PC-3 (cell line): Measurements from ENCODE around the gene SGTA. TPM values are rescaled to one million over a fixed set of nuclear protein-coding genes. Genes with fewer than 3 reads are reported as not detected.

Experiments used
- ATAC-seq: fragments of 200-7000 bp; cut with Tn5 transposase; 2 replicates; pipeline ENCODE4 v1.9.1; 2020; ENCODE audit warnings: mild to moderate bottlenecking, moderate library complexity
- BruUV-seq: library from RNA; stranded (reverse); fragments of 400-500 nt; replicated peaks from 2 replicates; lab custom pipeline; 2021; lab: Mats Ljungman, UMichigan
- CTCF ChIA-PET: fragments of 300-600 bp; sonication (Branson Sonifier 250); formaldehyde crosslinking; loops from one replicate; lab custom pipeline; 2022; ENCODE audit warnings: antibody characterized with exemption; lab: Charles Lee
- POLR2A ChIA-PET: fragments of 300-600 bp; sonication (Branson Sonifier 250); formaldehyde crosslinking; loops from one replicate; lab custom pipeline; 2022; ENCODE audit warnings: antibody characterized with exemption; ENCODE audit not compliant: unreplicated experiment; lab: Charles Lee
- DNase-seq: peaks from one replicate; pipeline ENCODE4 v3.0.0-alpha.2; 2015
- H2AFZ ChIP-seq: fragments of 300-600 bp; sonication (generic); 2 replicates; pipeline ENCODE4 v1.6.0; 2016; ENCODE audit warnings: antibody characterized with exemption, low read length
- H3F3A ChIP-seq: fragments of 300-600 bp; sonication (generic); one replicate; pipeline ENCODE4 v1.6.0; 2017; ENCODE audit warnings: antibody characterized with exemption, low read length, control low read depth, mild to moderate bottlenecking; ENCODE audit not compliant: unreplicated experiment
- H3K27ac ChIP-seq: fragments of 300-600 bp; sonication (generic); 2 replicates; pipeline ENCODE4 v1.5.1; 2016; ENCODE audit warnings: mild to moderate bottlenecking, low read length
- H3K27me3 ChIP-seq: fragments of 300-600 bp; sonication (generic); 2 replicates; pipeline ENCODE4 v1.6.1; 2016; ENCODE audit warnings: low read length, mixed read lengths
- H3K36me3 ChIP-seq: fragments of 300-600 bp; sonication (generic); 2 replicates; pipeline ENCODE4 v1.6.1; 2016; ENCODE audit warnings: low read depth, mixed run types, low read length, mixed read lengths
- H3K4me1 ChIP-seq: fragments of 300-600 bp; sonication (generic); 2 replicates; pipeline ENCODE4 v1.5.1; 2016; ENCODE audit warnings: low read length; ENCODE audit not compliant: insufficient read depth
- H3K4me2 ChIP-seq: fragments of 300-600 bp; sonication (generic); 2 replicates; pipeline ENCODE4 v1.6.0; 2016; ENCODE audit warnings: low read length
- H3K4me3 ChIP-seq: fragments of 300-600 bp; sonication (generic); 2 replicates; pipeline ENCODE4 v1.5.1; 2016; ENCODE audit warnings: mild to moderate bottlenecking, low read length, mixed read lengths
- H3K79me2 ChIP-seq: fragments of 300-600 bp; sonication (generic); 2 replicates; pipeline ENCODE4 v1.6.1; 2017; ENCODE audit warnings: low read length, mixed read lengths
- H3K9ac ChIP-seq: fragments of 300-600 bp; sonication (generic); 2 replicates; pipeline ENCODE4 v1.6.0; 2016; ENCODE audit warnings: mild to moderate bottlenecking, low read length
- H3K9me2 ChIP-seq: fragments of 300-600 bp; sonication (generic); replicated peaks from 2 replicates; pipeline ENCODE4 v1.6.1; 2016; ENCODE audit warnings: mixed run types, low read length, mixed read lengths
- H3K9me3 ChIP-seq: fragments of 300-600 bp; sonication (generic); 2 replicates; pipeline ENCODE4 v1.6.1; 2016; ENCODE audit warnings: low read length, mixed read lengths
- H4K20me1 ChIP-seq: fragments of 300-600 bp; sonication (generic); 2 replicates; pipeline ENCODE4 v1.6.1; 2016; ENCODE audit warnings: low read length, mixed read lengths
- EZH2 ChIP-seq: fragments of 300-600 bp; sonication (generic); IDR thresholded peaks from one replicate; pipeline ENCODE4 v1.6.1; 2017; ENCODE audit warnings: antibody characterized with exemption, mild to moderate bottlenecking, low read length; ENCODE audit not compliant: unreplicated experiment
- EZH2phosphoT487 ChIP-seq: fragments of 300-600 bp; sonication (generic); IDR thresholded peaks from 2 replicates; pipeline ENCODE4 v1.6.1; 2018; ENCODE audit warnings: mild to moderate bottlenecking, antibody characterized with exemption, low read length, borderline replicate concordance
- intact Hi-C: fragments of 100-400 bp; cut with micrococcal nuclease; formaldehyde crosslinking; loops from 2 replicates; pipeline ENCODE4 v1.9.0; 2023
- total RNA-seq: library from RNA; depleted of rRNA; stranded (reverse); fragments of >200 nt; gene quantifications from 2 replicates; pipeline ENCODE4 v1.2.3, GENCODE V29; 2014
- TF ChIP-seq, protein P1 (sequence below): fragments of 300-600 bp; sonication (generic); conservative IDR thresholded peaks from 2 replicates; pipeline ENCODE4 v1.5.1; 2017; ENCODE audit warnings: antibody characterized with exemption, low read depth, mild to moderate bottlenecking, low read length

The SGTA gene
- total RNA-seq, 1 experiment from 2014 or later = 78.6 TPM

DNA sequence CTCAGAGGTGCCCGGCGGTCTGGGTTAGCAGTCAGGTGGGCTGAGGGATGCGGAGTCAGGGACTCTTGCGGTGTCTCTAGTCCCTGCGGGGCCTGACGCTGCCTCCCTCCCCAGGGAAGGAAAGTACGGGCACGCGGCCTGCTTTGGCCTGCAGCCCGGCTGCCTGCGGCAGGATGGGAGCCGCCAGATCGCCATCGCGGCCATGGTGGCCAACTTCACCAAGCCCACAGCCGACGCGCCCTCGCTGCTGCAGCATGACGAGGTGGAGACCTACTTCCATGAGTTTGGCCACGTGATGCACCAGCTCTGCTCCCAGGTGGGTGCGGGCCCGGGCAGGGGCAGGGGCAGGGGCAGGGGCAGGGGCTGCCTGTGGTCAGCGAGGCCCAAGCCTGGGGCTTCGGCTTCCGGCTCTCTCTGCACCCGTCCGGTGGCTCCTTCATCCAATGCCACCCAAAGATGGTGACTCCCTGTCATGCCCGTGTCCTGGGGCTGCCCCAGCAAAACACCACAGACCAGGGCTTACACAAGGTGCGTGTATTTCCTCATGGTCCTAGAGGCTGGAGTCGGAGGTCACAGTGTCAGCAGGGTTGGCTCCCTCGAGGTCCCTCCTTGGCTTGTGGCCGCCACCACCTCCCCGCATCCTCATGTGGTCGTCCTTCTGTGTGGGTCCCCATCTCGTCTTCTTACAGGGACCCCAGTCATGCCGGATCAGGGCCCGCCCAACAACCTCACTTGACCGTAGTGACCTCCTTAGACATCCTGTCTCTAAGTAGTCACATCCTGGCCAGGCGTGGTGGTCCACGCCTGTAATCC is 25.3 kb upstream of the SGTA start:
- no peaks in the 10 kb centered on the region for H3K4me1 ChIP-seq
- H2AFZ ChIP-seq = no peak overlapping the region
- POLR2A ChIA-PET = no interaction called here
- no peaks in the 10 kb centered on the region for H3F3A ChIP-seq
- intact Hi-C loops = no loop called here
- no peak overlapping the region for H3K4me2 ChIP-seq
- no TSS peak for BruUV-seq
- CTCF ChIA-PET = no interaction called here
- no peaks in the 10 kb centered on the region for H3K79me2 ChIP-seq
- ATAC-seq = no peak
- no peak overlapping the region for H3K9ac ChIP-seq
- H4K20me1 ChIP-seq = no peaks in the 10 kb centered on the region
- no peak overlapping the region for H3K27ac ChIP-seq
- no peaks in the 10 kb centered on the region for H3K9me3 ChIP-seq
- H3K9me2 ChIP-seq = no peaks in the 10 kb centered on the region
- H3K36me3 ChIP-seq = no peaks in the 10 kb centered on the region
- DNase-seq = no peak
- TF ChIP-seq EZH2phosphoT487 = no peak
- TF ChIP-seq, protein P1, sequence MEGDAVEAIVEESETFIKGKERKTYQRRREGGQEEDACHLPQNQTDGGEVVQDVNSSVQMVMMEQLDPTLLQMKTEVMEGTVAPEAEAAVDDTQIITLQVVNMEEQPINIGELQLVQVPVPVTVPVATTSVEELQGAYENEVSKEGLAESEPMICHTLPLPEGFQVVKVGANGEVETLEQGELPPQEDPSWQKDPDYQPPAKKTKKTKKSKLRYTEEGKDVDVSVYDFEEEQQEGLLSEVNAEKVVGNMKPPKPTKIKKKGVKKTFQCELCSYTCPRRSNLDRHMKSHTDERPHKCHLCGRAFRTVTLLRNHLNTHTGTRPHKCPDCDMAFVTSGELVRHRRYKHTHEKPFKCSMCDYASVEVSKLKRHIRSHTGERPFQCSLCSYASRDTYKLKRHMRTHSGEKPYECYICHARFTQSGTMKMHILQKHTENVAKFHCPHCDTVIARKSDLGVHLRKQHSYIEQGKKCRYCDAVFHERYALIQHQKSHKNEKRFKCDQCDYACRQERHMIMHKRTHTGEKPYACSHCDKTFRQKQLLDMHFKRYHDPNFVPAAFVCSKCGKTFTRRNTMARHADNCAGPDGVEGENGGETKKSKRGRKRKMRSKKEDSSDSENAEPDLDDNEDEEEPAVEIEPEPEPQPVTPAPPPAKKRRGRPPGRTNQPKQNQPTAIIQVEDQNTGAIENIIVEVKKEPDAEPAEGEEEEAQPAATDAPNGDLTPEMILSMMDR = no peak
- no peak for TF ChIP-seq EZH2
- no peaks in the 10 kb centered on the region for H3K27me3 ChIP-seq
- H3K4me3 ChIP-seq = no peak overlapping the region

DNA sequence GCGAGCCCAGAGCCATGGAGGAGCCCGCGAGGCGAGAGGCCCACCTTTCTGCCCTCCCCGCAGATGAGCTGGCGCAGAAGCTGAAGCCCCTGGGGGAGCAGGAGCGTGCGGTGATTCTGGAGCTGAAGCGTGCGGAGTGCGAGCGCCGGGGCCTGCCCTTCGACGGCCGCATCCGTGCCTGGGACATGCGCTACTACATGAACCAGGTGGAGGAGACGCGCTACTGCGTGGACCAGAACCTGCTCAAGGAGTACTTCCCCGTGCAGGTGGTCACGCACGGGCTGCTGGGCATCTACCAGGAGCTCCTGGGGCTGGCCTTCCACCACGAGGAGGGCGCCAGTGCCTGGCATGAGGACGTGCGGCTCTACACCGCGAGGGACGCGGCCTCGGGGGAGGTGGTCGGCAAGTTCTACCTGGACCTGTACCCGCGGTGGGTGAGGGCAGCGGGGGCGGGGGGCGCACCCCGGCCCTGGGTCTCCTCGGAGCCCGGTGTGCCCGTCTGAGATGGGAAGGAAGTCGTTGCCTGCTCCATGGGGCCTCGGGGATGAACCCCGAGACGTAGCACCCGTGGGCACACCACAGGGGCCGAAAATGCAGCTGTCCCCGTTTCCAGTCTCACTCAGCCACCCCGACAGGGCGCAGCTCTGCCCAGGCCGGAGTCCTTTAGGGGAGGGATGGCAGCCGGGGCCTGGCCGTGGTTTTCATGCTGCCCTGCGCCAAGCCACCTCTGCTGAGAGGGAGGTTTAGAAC is 24.5 kb upstream of the SGTA start:
- intact Hi-C loops = no loop called here
- Histone ChIP-seq H3K79me2 (no peaks in the 10 kb centered on the region), H3K9ac (no peak overlapping the region), H3K36me3 (no peaks in the 10 kb centered on the region; the same call in 1 of the 2 replicates), H3K9me3 (no peaks in the 10 kb centered on the region), H3K4me2 (no peak overlapping the region), H3K9me2 (no peaks in the 10 kb centered on the region), H3K27ac (no peak overlapping the region), H3K4me3 (no peak overlapping the region), H3K4me1 (no peaks in the 10 kb centered on the region), H4K20me1 (no peaks in the 10 kb centered on the region), H3K27me3 (no peaks in the 10 kb centered on the region), H3F3A (no peaks in the 10 kb centered on the region), H2AFZ (no peak overlapping the region)
- DNase-seq (no peak), ATAC-seq (no peak)
- CTCF ChIA-PET = no interaction called here
- TF ChIP-seq EZH2 = no peak
- TF ChIP-seq, protein P1 = no peak
- BruUV-seq = no TSS peak
- POLR2A ChIA-PET = no interaction called here
